ENCODE data around the gene CAPRIN1. TPM values are rescaled to one million over a fixed set of nuclear protein-coding genes. Genes with fewer than 3 reads are reported as not detected.
"Not testable (repeated sequence)": the region's sequence is repeated elsewhere in the genome, so short reads cannot be mapped to it uniquely, and the experiment has no call there.

The CAPRIN1 gene
- polyA plus RNA-seq, 3 donors, result 50.4 to 81.5 (median 59.2) TPM

GRCh38 chr11:34065505-34066203, 14.1 kb downstream of the CAPRIN1 start:
- Histone ChIP-seq H3K4me2 (replicated peaks; ENCODE audit: extremely low read depth, low read length, poor library complexity, severe bottlenecking) (no peak overlapping the region), H3K9ac (ENCODE audit: insufficient read depth, low read length, poor library complexity, severe bottlenecking) (no peak overlapping the region), H3K27me3 (ENCODE audit: control insufficient read depth in 2 of 2, insufficient read depth in 2 of 2, low read length in 2 of 2) (no peaks in the 10 kb centered on the region), H3K4me1 (ENCODE audit: control insufficient read depth in 1 of 2, insufficient read depth in 2 of 2, low read length in 2 of 2) (peaks cover 0 to 4% of the 10 kb centered on the region in 2 donors), H3K27ac (ENCODE audit: low read depth in 1 of 2, low read length in 2 of 2) (peak overlapping the region in 1 of 2 donors; percentile 32), H3K79me2 (ENCODE audit: insufficient read depth, low read length) (peaks cover 100% of the 10 kb centered on the region), H3K36me3 (replicated peaks in 1 of 2; ENCODE audit: control insufficient read depth in 1 of 2, insufficient read depth in 2 of 2, low read length in 2 of 2) (peaks cover 20 to 70% of the 10 kb centered on the region in 2 donors), H3K4me3 (replicated peaks in 1 of 3; ENCODE audit: low read depth in 2 of 3, low read length in 3 of 3) (no peak overlapping the region), H4K20me1 (ENCODE audit: insufficient read depth, low read length) (peaks cover 100% of the 10 kb centered on the region), H3K9me3 (replicated peaks in 1 of 2; ENCODE audit: control insufficient read depth in 1 of 2, insufficient read depth in 1 of 2, low read length in 2 of 2) (no peaks in the 10 kb centered on the region), H2AFZ (ENCODE audit: insufficient read depth, low read depth, low read length, poor library complexity, severe bottlenecking) (no peak overlapping the region)
- peaks cover 22 to 60% of the 10 kb centered on the region in 2 donors for H3K36me3 Mint-ChIP-seq
- WGBS (ENCODE audit: insufficient coverage), result 100% methylated on average over 1 of the region's 6 CpGs
- DNase-seq, result no peak
- H3K27ac Mint-ChIP-seq, result peak overlapping the region in 5 of 7 donors; percentile 15 to 50 (median 43)
- peaks cover 0 to 3% (median 0%) of the 10 kb centered on the region in 7 donors for H3K9me3 Mint-ChIP-seq
- no peaks in the 10 kb centered on the region for H3K27me3 Mint-ChIP-seq (ENCODE audit: low read depth in 3 of 3)
- intact Hi-C loops (cut with micrococcal nuclease), result no loop called here
- TF ChIP-seq CTCF (IDR thresholded peaks at IDR 0.05), result no peak
- peaks cover 10% of the 10 kb centered on the region for H3K4me1 Mint-ChIP-seq
- H3K4me3 Mint-ChIP-seq, result no peak overlapping the region

- peaks cover 27 to 60% of the 10 kb centered on the region in 2 donors for H3K36me3 Mint-ChIP-seq
- H3K27me3 Mint-ChIP-seq (ENCODE audit: low read depth in 3 of 3); H3K9me3 Mint-ChIP-seq; H3K27me3 ChIP-seq (ENCODE audit: control insufficient read depth in 2 of 2, insufficient read depth in 2 of 2, low read length in 2 of 2); H3K4me2 ChIP-seq (replicated peaks; ENCODE audit: extremely low read depth, low read length, poor library complexity, severe bottlenecking); H3K9ac ChIP-seq (ENCODE audit: insufficient read depth, low read length, poor library complexity, severe bottlenecking); H3K4me3 ChIP-seq (replicated peaks in 1 of 3; ENCODE audit: low read depth in 2 of 3, low read length in 3 of 3); H2AFZ ChIP-seq (ENCODE audit: insufficient read depth, low read depth, low read length, poor library complexity, severe bottlenecking); H3K9me3 ChIP-seq (replicated peaks in 1 of 2; ENCODE audit: control insufficient read depth in 1 of 2, insufficient read depth in 1 of 2, low read length in 2 of 2); H3K4me3 Mint-ChIP-seq; DNase-seq; H3K4me1 ChIP-seq (ENCODE audit: control insufficient read depth in 1 of 2, insufficient read depth in 2 of 2, low read length in 2 of 2); intact Hi-C loops (cut with micrococcal nuclease): not testable (repeated sequence)
- H3K27ac Mint-ChIP-seq, result peak overlapping the region in 6 of 7 donors; percentile 25 to 80 (median 72)
- Histone ChIP-seq H3K27ac (ENCODE audit: low read depth in 1 of 2, low read length in 2 of 2) (peak overlapping the region in 1 of 2 donors; percentile 40), H3K79me2 (ENCODE audit: insufficient read depth, low read length) (peaks cover 100% of the 10 kb centered on the region), H3K36me3 (replicated peaks in 1 of 2; ENCODE audit: control insufficient read depth in 1 of 2, insufficient read depth in 2 of 2, low read length in 2 of 2) (peaks cover 25 to 70% of the 10 kb centered on the region in 2 donors), H4K20me1 (ENCODE audit: insufficient read depth, low read length) (peaks cover 100% of the 10 kb centered on the region)
- 91% methylated on average over 5 of the region's 8 CpGs for WGBS (ENCODE audit: insufficient coverage)
- H3K4me1 Mint-ChIP-seq, result peaks cover 10% of the 10 kb centered on the region
Measured at GRCh38 chr11:34066766-34067165, 15.2 kb downstream of the CAPRIN1 start.
